ENCODE data around the gene RBM43.

RBM43 gene

DNA sequence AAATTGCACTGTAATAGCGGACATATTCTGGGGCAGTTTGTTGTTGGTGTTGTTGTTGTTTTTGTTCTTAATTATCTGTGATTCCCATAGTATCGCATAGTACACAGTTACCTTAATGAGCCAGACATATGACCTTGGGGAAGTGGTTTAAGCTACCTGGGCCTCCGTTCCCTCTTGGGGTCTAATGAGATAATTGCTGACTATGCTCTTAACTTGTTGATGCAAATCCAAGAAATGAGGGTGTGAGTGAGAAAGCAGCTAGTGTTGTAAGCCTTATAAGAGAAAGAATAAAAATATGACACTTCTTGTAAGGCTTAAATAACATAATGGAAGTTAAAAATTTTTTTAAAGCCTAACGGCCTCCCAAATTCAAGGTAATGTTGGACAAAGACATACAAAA, 20.7 kb upstream of the RBM43 start:
- H3K4me3 ChIP-seq (replicated peaks; ENCODE audit: low read depth, low read length), result no peak overlapping the region

DNA sequence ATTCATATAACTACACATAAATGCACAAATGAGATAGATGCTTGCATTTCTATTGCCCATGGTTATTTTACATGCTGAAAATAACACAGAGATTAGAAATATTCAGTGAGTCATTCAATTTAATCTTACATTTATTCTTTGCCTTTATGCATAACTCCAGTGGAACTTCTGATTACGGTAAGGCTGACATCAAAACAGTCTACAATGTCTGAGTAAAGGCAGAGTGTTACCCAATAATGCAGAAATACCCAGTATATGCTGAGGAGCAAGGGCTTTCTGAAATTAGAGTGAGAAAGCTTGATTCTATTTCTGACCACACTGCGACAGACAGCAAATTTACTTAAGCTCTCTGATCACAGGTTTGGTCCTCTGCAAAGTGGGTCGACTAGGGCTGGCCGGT, 18.6 kb upstream of the RBM43 start:
- TF ChIP-seq, protein P1, sequence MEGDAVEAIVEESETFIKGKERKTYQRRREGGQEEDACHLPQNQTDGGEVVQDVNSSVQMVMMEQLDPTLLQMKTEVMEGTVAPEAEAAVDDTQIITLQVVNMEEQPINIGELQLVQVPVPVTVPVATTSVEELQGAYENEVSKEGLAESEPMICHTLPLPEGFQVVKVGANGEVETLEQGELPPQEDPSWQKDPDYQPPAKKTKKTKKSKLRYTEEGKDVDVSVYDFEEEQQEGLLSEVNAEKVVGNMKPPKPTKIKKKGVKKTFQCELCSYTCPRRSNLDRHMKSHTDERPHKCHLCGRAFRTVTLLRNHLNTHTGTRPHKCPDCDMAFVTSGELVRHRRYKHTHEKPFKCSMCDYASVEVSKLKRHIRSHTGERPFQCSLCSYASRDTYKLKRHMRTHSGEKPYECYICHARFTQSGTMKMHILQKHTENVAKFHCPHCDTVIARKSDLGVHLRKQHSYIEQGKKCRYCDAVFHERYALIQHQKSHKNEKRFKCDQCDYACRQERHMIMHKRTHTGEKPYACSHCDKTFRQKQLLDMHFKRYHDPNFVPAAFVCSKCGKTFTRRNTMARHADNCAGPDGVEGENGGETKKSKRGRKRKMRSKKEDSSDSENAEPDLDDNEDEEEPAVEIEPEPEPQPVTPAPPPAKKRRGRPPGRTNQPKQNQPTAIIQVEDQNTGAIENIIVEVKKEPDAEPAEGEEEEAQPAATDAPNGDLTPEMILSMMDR (IDR thresholded peaks at IDR 0.05; ENCODE audit: low read length, missing control alignments), result no peak
- no peak overlapping the region for H3K4me3 ChIP-seq (replicated peaks; ENCODE audit: low read depth, low read length)
- DNase-seq (ENCODE audit: low read depth), result peak; percentile 81

More for the DNA sequence above, 20.7 kb upstream of the RBM43 start:
- no peak for DNase-seq (ENCODE audit: low read depth)
- TF ChIP-seq, protein P1 (IDR thresholded peaks at IDR 0.05; ENCODE audit: low read length, missing control alignments), result no peak

DNA sequence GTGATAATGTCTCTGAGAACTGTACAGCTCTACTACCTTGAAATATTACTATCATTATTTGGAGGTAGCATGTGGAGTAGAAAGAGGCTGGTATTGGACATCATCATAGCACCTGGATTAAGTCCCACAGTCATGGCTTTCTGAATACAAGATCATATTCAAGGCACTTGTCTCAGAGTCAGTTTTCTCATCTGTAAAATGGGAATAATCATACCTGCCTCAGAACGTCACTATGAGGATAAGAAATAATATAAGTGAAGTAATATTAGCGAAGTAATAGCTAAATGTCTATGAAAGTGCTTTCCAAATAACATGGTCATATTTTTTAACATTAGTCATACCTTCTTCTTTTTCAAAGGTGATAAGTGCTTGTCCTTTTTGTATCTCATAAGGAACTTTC, 16.8 kb upstream of the RBM43 start:
- H3K4me3 ChIP-seq (replicated peaks; ENCODE audit: low read depth, low read length), result no peak overlapping the region
- no peak for DNase-seq (ENCODE audit: low read depth)
- TF ChIP-seq, protein P1 (IDR thresholded peaks at IDR 0.05; ENCODE audit: low read length, missing control alignments), result no peak

DNA sequence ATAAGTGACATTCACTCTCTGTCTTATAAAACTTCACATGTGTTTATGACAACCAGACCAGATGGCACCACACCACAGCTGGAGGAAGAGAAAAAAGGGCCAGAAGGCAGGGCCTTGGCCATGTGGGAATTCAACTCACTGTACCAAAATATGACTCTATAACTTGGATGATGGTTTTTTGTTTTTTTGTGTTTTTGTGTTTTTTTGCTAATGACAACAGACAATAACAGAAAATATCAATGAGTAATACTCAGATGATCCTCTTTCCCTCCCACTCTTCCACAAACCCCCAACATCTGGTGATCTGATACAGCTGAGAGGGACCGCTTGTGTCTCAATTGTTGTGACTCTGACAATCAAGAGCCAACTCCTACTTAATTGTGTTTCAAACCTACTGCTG, 15.4 kb upstream of the RBM43 start:
- TF ChIP-seq, protein P1 (IDR thresholded peaks at IDR 0.05; ENCODE audit: low read length, missing control alignments), result no peak
- no peak overlapping the region for H3K4me3 ChIP-seq (replicated peaks; ENCODE audit: low read depth, low read length)
- DNase-seq (ENCODE audit: low read depth), result no peak

- no peak for DNase-seq (ENCODE audit: low read depth)
- TF ChIP-seq, protein P1 (IDR thresholded peaks at IDR 0.05; ENCODE audit: low read length, missing control alignments), result no peak
- H3K4me3 ChIP-seq (replicated peaks; ENCODE audit: low read depth, low read length), result no peak overlapping the region
Measured at GRCh38 chr2:151275291-151275690, 13.6 kb upstream of the RBM43 start.

DNA sequence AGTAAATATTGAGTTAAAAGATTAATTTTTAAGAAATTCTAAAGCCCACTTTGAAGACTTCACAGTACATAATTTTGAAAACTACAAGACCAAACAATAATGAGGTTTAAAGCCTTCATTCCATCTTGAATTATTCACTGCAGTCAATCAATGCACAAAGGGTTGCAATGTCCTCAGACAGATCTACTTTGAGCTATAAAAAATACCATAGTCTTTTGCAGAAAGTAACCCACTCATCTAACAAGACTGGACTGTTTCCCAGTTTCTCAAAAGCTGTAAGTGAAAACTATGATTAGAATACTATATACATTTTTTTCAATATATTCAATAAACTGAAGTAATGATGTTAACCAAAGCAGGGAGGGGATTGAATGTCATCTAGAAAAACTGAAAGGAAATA, 10.2 kb upstream of the RBM43 start:
- TF ChIP-seq, protein P1 (IDR thresholded peaks at IDR 0.05; ENCODE audit: low read length, missing control alignments), result no peak

GRCh38 chr2:151269798-151270568, 8.3 kb upstream of the RBM43 start:
- H3K4me3 ChIP-seq (replicated peaks; ENCODE audit: low read depth, low read length), result no peak overlapping the region
- peak; percentile 34 for DNase-seq (ENCODE audit: low read depth)
- TF ChIP-seq, protein P1 (IDR thresholded peaks at IDR 0.05; ENCODE audit: low read length, missing control alignments), result no peak

More for the DNA sequence above, 10.2 kb upstream of the RBM43 start:
- no peak for DNase-seq (ENCODE audit: low read depth)
- H3K4me3 ChIP-seq (replicated peaks; ENCODE audit: low read depth, low read length), result no peak overlapping the region
